GM21367 (cell line): Measurements from ENCODE around the gene PEA15.

Source experiments
- ATAC-seq: cut with Tn5 transposase; IDR thresholded peaks from one replicate; pipeline ENCODE4 v1.9.1; 2021; ENCODE audit not compliant: unreplicated experiment

Gene PEA15

DNA sequence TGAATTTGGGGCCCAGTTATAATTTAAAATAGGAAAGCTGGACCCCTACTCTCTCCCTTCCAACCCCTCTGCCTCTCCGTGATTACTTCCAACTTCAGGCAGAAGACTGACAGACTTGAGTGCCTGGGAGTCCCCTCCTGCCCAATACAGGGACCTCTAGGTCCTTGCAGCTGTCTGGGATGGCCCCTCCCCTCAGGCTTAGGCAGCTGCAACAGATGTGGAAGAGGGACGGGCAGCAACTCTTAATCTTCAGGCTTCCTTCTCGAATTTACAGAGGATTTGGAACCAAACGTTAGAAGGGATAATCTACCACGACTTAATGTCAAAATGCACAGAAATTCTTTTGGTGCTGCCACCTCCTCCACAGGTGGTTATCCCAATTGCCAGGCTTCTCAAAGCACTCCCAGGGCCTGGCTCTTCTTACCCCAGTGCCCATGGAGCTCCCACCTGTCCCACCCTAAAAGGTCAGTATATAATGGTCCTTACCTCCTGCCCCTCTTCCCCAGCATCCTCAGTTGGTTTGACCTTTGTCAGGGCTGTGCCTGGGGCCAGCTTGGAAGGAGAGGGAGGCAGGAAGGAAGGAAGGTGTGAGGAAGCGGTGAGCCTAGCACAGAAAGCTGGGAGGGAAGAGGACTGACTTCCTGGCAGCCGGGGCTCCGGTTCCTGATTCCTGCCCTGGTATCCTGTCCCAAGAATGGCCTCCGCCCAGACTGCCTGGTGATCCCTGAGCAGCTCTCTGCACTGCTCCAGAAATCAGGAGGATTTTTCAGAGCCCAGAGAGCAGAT, 2.8 kb downstream of the PEA15 start:
- no peak for ATAC-seq

DNA sequence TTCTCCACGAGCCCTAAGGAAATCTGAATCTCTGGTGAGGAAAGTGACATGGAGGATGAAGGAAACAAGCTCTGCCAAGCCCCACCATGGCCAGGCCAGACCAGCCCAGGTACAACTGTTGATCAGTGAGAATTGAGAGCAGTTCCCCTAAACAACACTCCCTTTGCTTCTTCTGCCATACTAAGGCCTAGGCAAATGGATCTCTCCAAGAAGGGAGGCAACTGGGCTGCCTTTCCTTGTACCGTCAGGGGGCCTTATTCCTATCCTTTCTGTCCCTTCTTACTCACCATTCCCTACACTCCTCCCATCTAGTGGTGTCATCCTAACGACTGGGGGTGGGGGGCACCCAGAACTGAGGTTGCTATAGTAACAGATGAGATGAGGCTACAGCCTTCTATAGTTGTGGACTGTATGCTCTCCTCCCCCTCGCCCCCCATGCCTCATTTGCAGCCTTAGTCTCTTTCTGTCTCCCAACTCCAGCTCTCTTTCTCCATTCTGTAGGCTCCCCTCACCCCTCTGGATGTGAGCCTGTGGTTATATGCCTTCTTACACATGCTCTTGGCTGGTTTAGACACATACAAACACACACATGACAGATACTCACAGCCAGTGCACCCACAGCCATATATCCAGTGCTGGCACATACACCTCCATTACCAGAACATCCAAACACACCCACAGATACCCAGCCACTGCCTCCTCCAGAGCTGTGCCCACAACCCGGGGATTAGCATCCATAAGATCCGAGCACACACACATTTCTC, 3.6 kb downstream of the PEA15 start:
- ATAC-seq = no peak

DNA sequence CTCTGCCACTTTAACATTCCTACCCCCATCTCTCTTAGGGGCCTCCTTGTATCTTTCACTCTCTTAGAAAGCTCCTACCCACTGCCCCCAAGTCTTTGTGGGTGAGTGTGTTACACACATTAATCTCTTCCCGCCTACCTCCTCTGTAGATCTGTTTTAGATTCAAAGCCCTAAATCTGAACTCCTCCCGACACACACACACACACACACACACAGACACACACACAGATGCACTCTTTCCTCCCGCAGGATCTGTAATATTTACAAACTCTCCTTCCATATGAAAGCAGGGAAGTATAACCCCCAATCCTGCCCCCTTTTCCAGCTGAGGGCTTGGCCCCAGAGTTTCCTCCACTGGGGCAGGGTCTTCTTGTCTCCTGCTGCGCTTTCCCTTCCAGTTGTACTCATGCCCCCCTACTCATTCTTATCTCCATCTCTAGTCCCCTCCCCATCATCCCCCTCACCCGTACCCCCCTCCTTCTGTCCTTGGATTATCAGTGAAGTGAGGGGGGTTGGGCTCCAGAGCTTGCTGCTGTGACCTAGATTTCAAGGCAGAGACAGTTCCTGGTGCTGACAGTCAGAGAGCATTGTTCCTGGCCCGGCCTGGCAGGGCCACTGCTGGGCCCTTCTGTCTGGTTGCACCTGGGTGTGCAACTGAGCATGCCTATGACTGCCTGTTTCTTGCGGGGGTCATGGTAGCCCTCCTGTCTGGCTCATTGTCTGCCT, 4.3 kb downstream of the PEA15 start:
- no peak for ATAC-seq

DNA sequence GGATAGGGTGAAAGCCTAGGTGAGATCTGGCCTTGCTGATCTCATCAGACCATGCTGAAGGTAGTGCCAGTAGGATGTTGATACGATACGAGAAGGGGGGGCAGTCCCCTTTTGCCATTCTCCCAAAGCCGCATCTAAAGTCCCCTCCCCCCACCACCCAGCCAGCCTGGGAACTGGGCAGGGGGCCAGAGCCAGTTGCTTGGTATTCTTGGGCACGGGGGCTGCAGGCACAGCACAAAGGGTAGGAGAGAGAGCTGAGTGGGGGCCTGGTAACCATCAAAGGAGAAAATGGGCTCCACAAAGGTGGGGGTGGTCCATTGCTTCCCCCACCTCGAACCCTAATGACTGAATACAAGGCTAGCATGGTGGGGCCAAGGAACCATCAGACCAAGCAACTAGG, 5.4 kb downstream of the PEA15 start:
- no peak for ATAC-seq

DNA sequence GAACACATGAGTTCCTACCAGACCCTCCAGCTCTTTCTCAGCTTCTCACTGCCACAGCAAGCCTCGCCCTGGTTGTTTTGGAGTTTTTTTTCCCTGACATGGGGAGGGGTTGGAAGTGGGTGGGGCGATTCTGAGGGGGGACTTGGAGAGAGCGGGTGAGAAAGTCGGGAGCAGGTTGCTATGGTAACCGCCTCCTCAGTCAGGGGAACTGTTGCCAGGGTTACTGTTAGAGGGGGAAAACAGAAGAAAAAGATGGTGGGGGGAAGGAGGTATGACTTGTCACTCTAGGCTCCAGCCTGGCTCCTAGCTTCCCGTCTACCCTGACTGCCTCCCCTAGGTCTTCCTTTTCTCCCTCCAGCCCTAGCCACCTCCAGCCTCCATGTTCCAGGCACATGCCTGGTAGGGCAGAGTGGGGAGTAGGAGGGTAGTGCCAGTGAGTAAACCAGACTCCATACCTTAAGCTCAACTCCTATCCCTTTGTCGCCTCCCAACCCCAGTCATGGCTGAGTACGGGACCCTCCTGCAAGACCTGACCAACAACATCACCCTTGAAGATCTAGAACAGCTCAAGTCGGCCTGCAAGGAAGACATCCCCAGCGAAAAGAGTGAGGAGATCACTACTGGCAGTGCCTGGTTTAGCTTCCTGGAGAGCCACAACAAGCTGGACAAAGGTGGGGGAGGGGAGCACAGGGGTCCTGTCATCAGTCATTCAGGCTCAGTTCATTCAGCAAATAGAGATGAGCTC, 6.0 kb downstream of the PEA15 start:
- no peak for ATAC-seq

DNA sequence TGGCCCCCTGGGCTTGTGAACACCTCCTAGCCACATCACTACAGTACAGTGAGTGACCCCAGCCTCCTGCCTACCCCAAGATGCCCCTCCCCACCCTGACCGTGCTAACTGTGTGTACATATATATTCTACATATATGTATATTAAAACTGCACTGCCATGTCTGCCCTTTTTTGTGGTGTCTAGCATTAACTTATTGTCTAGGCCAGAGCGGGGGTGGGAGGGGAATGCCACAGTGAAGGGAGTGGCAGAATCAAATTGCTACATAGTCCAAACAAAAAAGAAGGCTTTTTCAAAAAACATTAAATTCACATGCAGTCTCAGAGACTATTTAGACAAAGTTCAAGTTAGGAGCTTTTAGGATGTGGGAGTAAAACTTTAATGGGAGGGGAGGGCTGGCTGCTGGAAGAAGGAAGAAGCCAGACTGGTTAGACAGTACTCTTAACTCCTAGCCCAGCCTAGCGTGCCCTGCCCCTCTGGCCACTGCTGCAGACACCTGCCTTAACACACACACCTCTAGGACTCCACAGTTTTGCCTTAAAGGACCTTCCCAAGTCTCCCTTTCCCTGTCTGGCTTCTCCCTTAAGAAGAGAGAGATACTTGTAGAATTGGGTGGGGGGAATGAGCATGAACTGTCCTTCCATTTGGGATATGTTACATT, 9.4 kb downstream of the PEA15 start:
- no peak for ATAC-seq

DNA sequence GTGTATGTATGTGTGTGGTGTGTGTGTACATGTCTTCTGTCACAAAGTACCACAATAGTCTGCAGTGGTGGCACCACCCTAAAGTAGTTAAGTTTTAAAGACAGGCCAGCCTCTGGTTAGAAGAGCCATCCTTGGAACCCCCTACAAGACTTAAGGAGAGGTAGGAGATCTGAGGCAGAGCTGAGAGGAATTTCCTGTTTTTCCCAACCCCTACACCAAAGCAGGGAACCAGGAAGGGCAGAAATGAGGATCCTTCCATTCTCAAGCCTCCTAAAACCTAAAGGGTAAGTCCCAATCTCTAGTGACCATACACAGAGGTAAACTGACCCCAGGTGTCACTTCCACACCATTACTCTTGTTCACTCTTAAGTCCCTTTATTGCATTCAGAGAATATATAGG, 11.1 kb downstream of the PEA15 start:
- ATAC-seq = no peak

DNA sequence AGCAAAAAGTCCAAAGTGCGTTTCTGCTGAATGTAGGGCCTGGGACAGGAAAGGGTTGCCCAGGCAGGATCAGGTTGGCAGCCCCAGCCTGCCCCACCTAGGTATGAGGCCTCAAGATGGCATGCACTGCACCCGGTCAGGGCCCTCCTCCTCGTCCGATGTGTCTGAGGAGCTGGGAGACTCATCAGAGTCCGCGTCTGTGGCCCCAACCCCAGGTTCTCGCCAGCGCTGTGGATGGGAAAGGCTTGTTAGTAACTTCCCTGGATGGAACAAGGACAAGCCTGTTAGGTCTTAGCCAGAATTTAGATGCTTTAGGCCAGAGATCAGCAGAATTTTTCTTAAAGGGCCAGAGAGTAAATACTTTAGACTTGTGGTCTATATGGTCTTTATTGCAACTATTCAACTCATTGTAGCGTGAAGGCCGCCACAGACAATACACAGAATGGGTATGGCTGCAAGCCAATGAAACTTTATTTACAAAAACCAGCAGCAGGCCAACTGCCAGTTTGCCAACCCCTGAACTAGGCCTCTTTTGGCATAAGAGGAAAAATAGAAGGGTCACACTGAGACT, 12.4 kb downstream of the PEA15 start:
- no peak for ATAC-seq

DNA sequence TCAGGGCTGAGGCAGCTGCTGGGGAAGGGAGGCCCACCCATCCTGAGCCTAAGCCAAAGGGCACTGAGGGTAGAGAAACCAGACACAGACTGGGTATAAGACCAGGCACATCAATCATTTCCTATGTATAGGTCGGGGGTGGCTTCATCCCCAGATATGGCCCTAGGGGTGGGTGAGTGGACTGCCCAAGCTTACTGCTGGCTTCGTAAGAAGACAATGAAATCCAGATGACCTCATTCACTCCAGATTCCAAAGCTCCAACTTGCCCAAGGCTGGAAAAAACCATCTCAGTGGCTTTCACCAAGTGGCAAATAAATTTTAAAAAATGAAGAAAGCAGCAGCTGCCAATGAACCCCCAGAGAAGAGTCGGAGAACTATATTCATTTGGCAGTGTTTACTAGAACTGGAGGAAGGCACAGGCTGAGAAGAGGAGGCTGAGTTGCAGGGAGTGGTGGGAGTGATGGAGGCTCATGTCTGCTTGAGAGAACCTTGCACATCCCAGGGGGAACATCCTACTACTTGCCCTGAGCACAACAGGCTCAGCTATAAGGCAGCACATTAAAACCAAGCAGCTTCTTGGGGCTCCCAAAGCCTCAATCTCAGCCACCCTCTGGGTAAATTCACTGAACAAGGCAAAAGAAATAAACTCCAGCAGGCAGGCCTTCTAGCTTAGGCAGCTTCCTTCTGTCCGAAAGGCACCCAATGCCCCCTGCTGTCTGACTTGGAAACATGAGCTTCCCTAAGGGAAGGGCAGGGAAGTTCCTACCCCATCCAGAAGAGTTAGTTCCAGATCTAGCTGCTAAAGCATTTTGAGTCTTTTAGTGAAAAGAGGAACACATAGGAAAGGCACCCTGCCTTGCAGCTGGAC, 14.1 kb downstream of the PEA15 start:
- no peak for ATAC-seq

DNA sequence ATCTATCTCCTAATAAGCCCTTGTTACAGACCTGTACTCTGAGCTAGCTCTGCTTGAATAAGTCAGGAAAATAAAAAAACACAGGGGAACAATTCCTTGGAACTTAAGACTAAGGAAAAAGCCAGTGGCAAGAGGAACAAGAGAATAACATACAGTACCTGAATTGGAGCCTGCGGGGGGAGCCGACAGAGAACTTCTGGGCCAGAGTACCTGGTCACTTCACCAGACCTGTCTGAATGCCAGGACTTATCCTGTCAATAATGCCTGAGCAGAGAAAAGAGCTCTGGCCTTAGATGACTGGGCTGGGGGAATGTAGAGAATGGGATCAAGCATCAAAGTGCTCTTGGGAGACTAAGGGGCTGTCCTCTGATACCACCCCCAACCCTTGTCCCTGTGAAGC, 15.1 kb downstream of the PEA15 start:
- no peak for ATAC-seq

DNA sequence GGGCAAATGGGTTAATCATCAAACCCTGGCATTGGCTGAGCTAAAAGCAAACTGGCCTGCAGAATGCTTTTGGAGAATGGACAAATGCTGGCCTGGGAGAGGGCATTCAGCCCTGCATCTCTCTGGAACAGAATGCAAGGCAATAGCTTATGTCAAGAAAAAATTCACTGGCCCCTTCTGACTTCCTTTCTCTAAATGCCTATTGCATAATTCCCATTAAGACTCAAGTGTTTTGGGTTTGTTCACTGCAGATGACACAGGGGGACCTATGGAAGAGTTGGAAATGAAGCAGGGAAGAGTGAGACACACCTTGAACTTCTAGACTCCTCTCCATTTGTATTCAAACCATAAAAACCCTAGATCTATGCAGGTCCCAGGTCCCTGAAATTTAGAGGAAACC, 15.9 kb downstream of the PEA15 start:
- no peak for ATAC-seq

DNA sequence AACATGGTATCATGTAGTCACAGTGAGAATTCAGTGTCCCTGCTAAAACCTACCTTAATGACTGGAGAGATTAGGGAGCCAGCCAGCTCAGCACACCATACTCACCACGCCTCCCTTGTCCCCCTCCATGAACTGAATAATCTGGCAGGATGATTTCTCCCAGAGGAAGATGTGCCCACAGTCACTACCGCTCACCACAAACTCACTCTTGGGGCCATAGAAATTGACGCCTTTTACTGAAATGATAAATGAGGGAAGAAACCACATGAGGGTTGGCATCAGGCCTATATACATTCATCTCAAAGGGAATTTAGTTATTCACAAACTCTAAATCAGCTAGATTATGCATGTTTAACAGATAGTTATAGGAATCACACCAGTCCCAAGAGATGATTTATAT, 17.4 kb downstream of the PEA15 start:
- ATAC-seq = no peak

DNA sequence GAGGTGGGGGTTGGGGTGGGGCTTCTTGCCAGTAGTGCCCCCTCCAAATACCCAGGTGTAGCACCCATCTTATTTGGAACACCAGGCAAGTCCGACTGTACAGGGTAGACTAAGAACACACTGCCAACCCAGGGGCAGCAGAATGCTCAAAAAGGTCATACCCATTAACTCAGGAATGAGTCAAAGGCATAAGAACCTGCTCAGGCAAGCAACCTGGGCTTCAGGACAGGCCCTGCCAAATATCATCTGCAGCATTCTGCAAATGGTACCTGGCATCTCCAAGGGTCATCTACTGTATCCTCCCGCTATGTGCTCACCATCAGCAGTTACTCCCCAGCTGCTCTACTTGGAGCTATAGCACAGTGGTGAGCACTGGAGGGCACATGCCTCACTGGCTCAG, 19.4 kb downstream of the PEA15 start:
- no peak for ATAC-seq

DNA sequence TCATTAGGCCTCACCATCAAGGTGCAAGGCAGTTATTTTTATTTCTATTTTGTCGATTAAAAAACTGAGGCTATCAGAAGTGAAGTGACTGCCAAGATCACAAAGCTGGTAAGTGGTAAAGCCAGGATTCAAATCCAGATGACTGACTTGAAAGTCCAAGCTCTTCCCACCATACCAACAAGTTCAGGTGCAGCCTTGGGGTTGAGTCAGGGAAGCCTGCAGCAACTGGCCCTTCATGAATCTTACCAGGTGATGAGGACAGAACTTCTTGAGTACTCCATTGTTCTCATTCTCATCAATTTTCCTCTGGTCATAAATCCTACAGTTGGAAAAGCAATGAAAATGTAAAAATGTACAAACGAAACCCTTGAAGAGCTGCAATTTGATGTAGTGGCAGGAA, 20.2 kb downstream of the PEA15 start:
- ATAC-seq = no peak

DNA sequence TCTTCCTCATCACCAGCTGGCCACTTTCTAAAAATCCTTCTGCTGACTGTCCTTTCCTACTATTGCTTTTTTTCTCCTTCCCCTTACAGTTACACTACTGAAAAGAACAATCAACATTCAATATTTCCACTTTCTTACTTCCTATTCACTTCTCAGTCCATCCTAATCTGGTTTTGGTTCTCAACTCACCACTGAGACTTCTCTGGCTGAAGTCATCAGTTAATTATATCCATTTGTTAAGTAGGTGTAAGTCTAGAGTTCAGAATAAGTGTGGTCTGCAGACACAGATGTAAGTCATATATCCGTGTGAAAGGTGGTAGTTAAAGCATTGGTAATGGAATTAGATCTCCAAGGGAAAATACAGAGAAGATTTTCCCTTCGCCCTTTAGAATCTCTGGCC, 21.4 kb downstream of the PEA15 start:
- no peak for ATAC-seq

DNA sequence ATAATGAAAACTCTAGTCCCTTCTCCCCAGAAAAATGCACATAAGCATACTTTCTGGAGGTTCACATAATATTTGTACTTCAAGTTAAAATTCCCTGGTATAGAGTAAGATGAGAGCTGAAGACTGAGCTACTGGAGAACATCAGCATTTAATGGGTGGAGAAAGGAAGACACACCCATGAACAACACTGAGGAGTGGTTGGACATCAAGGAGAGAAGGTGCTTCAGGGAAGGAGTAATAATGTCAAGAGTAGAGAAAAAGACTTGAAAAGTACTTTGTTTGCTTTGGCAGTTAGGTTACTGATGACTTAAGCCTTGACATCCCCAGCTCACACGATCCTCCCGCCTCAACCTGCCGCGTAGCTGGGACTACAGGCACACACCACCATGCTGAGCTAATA, 21.9 kb downstream of the PEA15 start:
- ATAC-seq = no peak

DNA sequence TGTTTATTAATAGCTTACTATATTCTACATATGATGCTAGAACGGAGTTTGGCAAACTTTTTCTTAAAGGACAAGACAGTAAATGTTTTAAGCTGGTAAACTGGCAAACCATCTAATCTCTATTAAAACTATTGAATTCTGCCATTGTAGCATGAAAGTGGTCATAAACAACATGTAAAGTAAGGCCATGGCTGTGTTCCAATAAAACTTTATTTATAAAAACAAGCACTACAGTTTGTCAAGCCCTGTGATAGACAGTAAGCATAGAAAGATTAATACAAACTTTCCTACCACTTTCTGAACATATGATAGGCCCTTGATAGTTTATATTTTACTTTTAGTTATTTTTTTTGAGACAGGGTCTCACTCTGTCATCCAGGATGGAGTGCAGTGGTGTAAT, 22.4 kb downstream of the PEA15 start:
- ATAC-seq = no peak

DNA sequence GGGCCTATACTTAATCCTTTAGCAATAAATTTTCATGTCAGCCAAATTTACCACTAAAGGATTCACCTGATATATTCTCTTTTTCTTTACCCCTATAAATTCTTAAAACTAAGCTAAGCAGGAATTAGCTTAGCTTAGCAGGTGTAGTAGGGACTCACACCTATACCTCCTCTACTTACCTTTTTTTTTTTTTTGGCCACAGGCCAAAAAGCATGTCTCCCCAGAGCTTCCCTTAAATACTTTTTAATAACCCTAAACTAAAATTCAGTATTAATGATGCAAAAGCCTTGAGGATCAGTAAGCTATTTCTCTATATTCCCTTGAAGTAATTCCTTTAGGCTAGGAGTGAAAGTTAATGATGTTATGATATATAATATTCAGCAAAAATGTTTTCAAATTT, 23.2 kb downstream of the PEA15 start:
- no peak for ATAC-seq

DNA sequence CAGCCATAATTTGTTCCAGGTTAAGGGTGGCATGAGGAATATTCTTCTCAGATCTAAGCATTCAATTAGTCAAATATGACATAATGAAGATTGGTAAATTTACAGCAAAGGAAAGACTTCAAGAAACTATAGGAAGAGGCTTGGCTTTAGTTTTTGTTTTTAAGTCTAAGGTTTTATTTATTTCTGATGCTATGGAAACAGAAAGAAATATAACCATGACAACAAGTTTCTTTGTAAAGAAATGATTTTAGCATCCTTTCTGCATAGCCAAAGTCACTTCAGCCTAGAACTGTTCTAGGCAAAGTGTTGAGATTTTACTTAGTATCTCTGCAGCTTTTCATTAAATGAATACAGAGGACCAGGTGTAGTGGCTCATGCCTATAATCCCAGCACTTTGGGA, 27.7 kb downstream of the PEA15 start:
- no peak for ATAC-seq
